ENCODE measurements around the gene MEF2C. TPM values are rescaled to one million over a fixed set of nuclear protein-coding genes. Genes with fewer than 3 reads are reported as not detected.

MEF2C gene
- total and polyA plus RNA-seq, 2 experiments from 2014 or later = 0.97 to 1.6 TPM

GRCh38 chr5:88808153-88808552 is 74.8 kb downstream of the MEF2C start (continued):
- TF ChIP-seq, protein P1, sequence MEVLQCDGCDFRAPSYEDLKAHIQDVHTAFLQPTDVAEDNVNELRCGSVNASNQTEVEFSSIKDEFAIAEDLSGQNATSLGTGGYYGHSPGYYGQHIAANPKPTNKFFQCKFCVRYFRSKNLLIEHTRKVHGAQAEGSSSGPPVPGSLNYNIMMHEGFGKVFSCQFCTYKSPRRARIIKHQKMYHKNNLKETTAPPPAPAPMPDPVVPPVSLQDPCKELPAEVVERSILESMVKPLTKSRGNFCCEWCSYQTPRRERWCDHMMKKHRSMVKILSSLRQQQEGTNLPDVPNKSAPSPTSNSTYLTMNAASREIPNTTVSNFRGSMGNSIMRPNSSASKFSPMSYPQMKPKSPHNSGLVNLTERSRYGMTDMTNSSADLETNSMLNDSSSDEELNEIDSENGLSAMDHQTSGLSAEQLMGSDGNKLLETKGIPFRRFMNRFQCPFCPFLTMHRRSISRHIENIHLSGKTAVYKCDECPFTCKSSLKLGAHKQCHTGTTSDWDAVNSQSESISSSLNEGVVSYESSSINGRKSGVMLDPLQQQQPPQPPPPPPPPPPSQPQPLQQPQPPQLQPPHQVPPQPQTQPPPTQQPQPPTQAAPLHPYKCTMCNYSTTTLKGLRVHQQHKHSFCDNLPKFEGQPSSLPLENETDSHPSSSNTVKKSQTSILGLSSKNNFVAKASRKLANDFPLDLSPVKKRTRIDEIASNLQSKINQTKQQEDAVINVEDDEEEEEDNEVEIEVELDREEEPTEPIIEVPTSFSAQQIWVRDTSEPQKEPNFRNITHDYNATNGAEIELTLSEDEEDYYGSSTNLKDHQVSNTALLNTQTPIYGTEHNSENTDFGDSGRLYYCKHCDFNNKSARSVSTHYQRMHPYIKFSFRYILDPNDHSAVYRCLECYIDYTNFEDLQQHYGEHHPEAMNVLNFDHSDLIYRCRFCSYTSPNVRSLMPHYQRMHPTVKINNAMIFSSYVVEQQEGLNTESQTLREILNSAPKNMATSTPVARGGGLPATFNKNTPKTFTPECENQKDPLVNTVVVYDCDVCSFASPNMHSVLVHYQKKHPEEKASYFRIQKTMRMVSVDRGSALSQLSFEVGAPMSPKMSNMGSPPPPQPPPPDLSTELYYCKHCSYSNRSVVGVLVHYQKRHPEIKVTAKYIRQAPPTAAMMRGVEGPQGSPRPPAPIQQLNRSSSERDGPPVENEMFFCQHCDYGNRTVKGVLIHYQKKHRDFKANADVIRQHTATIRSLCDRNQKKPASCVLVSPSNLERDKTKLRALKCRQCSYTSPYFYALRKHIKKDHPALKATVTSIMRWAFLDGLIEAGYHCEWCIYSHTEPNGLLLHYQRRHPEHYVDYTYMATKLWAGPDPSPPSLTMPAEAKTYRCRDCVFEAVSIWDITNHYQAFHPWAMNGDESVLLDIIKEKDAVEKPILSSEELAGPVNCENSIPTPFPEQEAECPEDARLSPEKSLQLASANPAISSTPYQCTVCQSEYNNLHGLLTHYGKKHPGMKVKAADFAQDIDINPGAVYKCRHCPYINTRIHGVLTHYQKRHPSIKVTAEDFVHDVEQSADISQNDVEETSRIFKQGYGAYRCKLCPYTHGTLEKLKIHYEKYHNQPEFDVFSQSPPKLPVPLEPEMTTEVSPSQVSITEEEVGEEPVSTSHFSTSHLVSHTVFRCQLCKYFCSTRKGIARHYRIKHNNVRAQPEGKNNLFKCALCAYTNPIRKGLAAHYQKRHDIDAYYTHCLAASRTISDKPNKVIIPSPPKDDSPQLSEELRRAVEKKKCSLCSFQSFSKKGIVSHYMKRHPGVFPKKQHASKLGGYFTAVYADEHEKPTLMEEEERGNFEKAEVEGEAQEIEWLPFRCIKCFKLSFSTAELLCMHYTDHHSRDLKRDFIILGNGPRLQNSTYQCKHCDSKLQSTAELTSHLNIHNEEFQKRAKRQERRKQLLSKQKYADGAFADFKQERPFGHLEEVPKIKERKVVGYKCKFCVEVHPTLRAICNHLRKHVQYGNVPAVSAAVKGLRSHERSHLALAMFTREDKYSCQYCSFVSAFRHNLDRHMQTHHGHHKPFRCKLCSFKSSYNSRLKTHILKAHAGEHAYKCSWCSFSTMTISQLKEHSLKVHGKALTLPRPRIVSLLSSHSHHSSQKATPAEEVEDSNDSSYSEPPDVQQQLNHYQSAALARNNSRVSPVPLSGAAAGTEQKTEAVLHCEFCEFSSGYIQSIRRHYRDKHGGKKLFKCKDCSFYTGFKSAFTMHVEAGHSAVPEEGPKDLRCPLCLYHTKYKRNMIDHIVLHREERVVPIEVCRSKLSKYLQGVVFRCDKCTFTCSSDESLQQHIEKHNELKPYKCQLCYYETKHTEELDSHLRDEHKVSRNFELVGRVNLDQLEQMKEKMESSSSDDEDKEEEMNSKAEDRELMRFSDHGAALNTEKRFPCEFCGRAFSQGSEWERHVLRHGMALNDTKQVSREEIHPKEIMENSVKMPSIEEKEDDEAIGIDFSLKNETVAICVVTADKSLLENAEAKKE (CRISPR knock-in tag; IDR thresholded peaks at IDR 0.05) = no peak
- TF ChIP-seq POLR2AphosphoS5 (IDR thresholded peaks at IDR 0.05; ENCODE audit: low read depth) = no peak
- TF ChIP-seq, protein P2, sequence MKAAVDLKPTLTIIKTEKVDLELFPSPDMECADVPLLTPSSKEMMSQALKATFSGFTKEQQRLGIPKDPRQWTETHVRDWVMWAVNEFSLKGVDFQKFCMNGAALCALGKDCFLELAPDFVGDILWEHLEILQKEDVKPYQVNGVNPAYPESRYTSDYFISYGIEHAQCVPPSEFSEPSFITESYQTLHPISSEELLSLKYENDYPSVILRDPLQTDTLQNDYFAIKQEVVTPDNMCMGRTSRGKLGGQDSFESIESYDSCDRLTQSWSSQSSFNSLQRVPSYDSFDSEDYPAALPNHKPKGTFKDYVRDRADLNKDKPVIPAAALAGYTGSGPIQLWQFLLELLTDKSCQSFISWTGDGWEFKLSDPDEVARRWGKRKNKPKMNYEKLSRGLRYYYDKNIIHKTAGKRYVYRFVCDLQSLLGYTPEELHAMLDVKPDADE (IDR thresholded peaks at IDR 0.05) = no peak

DNA sequence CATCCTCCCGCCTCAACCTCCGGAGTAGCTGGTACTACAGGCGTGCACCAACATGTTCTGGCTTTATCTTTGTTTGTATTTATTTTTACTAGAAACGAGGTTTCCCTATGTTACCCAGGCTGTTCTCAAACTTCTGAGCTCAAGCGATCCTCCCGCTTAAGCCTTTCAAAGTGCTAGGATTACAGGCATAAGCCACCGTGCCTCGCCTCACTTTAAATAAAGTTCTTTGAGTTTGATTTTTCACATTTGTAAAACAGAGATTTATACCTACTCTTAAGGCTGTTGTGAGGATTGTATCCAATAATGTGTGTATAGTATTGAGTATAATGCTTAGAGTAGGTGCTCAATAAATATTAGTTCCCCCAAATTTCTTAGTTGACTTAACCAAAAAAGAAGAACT is 75.7 kb downstream of the MEF2C start:
- DNase-seq (ENCODE audit: low spot score) (no peak), ATAC-seq (no peak)
- Histone ChIP-seq H3F3A (replicated peaks; ENCODE audit: low read depth) (no peaks in the 10 kb centered on the region), H3K4me1 (ENCODE audit: insufficient read depth) (no peaks in the 10 kb centered on the region), H3K4me3 (no peak overlapping the region), H3K9me2 (ENCODE audit: insufficient read depth) (no peaks in the 10 kb centered on the region), H2AFZ (no peak overlapping the region), H3K4me2 (no peak overlapping the region), H3K79me2 (replicated peaks; ENCODE audit: insufficient read depth) (no peaks in the 10 kb centered on the region), H4K20me1 (replicated peaks; ENCODE audit: insufficient read depth) (no peaks in the 10 kb centered on the region), H3K27ac (ENCODE audit: low read depth) (no peak overlapping the region), H3K27me3 (ENCODE audit: insufficient read depth) (no peaks in the 10 kb centered on the region), H3K36me3 (ENCODE audit: insufficient read depth) (no peaks in the 10 kb centered on the region)
- Mint-ChIP-seq H3K9me3 (no peaks in the 10 kb centered on the region), H3K27ac (no peak overlapping the region), H3K36me3 (ENCODE audit: low read depth) (no peaks in the 10 kb centered on the region), H3K27me3 (ENCODE audit: insufficient read depth, low read depth, poor library complexity) (no peaks in the 10 kb centered on the region), H3K4me3 (no peak overlapping the region), H3K4me1 (peaks cover 5% of the 10 kb centered on the region; the same call in 1 of the 3 replicates)
- TF ChIP-seq, protein P1 (CRISPR knock-in tag; IDR thresholded peaks at IDR 0.05) = no peak
- TF ChIP-seq STAT1 (IDR thresholded peaks at IDR 0.05; ENCODE audit: unreplicated experiment) = no peak
- TF ChIP-seq EZH2 (IDR thresholded peaks at IDR 0.05; ENCODE audit: low read depth, unreplicated experiment) = no peak
- no peak for TF ChIP-seq EZH2phosphoT487 (IDR thresholded peaks at IDR 0.05; ENCODE audit: unreplicated experiment)
- no peak for TF ChIP-seq NANOG (IDR thresholded peaks at IDR 0.05; ENCODE audit: borderline replicate concordance)
- TF ChIP-seq, protein P2 (IDR thresholded peaks at IDR 0.05) = no peak
- no peak for TF ChIP-seq POLR2AphosphoS5 (IDR thresholded peaks at IDR 0.05; ENCODE audit: low read depth)
